Measurements from ENCODE around the gene PLCB3. TPM values are rescaled to one million over a fixed set of nuclear protein-coding genes. Genes with fewer than 3 reads are reported as not detected.

The PLCB3 gene
- total RNA-seq, 2 donors from 2014 or later = 7.5 to 15.5 TPM

DNA sequence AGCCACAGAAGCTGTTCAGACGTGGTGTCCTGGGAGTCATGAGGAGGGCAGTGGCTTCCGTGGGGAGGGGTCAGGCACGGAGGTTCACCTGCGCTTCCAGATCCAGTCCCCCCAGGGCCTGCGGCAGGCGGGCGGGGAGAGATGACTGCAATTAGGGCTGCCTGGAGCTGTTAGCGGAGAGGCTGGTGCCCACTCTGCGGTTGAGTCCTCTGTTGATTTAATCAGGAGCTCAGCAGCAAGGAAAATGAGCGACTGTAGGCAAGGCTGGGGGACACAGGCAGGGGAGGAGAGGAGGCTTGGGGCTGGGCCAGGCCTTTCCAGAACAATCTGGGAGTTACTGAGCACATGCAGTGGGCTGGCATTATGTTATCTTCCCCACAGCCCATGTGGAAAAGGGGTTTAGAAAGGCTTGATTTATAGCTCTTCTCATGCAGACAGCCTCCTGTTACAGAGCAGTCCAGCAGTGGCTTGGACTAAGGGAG is 13.1 kb downstream of the PLCB3 start:
- no peak overlapping the region for H3K4me3 ChIP-seq
- peaks cover 0 to 27% of the 10 kb centered on the region in 2 donors for H3K4me1 ChIP-seq
- peaks cover 41% of the 10 kb centered on the region for H3K36me3 ChIP-seq
- TF ChIP-seq CTCF (IDR thresholded peaks at IDR 0.05) = no peak
- no peak overlapping the region for H3K27ac ChIP-seq
- DNase-seq (ENCODE audit: low spot score) = no peak
- H3K9me3 ChIP-seq = no peaks in the 10 kb centered on the region
- H3K27me3 ChIP-seq = no peaks in the 10 kb centered on the region

DNA sequence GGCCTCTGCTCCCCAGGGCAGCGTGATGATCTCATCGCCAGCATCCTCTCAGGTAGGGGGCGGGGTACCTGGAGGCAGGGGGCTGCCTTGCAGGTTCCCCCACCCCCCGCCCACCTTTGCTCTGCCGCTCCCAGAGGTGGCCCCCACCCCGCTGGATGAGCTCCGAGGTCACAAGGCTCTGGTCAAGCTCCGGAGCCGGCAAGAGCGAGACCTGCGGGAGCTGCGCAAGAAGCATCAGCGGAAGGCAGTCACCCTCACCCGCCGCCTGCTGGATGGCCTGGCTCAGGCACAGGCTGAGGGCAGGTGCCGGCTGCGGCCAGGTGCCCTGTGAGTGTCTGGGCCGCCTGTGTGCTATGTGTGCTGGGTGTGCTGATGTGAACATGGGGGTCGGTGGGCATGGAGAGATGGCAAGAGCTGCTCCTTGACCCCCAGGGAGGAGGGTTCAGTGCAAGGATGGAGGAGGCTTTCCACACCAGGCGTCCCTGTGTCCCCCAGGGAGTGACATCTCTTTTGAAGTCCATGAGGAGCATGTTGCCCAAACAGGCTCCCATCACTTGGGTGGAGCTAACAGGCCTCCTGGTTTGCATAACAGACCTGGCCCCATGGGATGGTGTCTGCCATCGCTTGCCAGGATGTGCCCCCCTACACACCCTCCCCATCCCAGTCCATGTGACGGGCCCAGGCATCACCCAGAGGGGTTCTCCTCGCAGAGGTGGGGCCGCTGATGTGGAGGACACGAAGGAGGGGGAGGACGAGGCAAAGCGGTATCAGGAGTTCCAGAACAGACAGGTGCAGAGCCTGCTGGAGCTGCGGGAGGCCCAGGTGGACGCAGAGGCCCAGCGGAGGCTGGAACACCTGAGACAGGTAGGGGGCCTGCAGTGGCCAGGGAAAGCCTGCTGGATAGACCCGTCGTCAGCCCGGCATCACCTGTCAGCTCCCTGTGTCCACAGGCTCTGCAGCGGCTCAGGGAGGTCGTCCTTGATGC is 14.1 kb downstream of the PLCB3 start:
- Histone ChIP-seq H3K27me3 (no peaks in the 10 kb centered on the region), H3K36me3 (peaks cover 34% of the 10 kb centered on the region), H3K9me3 (no peaks in the 10 kb centered on the region), H3K4me3 (no peak overlapping the region), H3K27ac (no peak overlapping the region), H3K4me1 (peaks cover 0 to 27% of the 10 kb centered on the region in 2 donors)
- no peak for DNase-seq (ENCODE audit: low spot score)
- TF ChIP-seq CTCF (IDR thresholded peaks at IDR 0.05) = no peak

GRCh38 chr11:64266339-64266738 is 15.0 kb downstream of the PLCB3 start:
- peaks cover 31% of the 10 kb centered on the region for H3K36me3 ChIP-seq
- no peak overlapping the region for H3K27ac ChIP-seq
- no peak for DNase-seq (ENCODE audit: low spot score)
- H3K27me3 ChIP-seq = no peaks in the 10 kb centered on the region
- no peak for TF ChIP-seq CTCF (IDR thresholded peaks at IDR 0.05)
- H3K9me3 ChIP-seq = no peaks in the 10 kb centered on the region
- H3K4me3 ChIP-seq = no peak overlapping the region
- peaks cover 0 to 27% of the 10 kb centered on the region in 2 donors for H3K4me1 ChIP-seq

DNA sequence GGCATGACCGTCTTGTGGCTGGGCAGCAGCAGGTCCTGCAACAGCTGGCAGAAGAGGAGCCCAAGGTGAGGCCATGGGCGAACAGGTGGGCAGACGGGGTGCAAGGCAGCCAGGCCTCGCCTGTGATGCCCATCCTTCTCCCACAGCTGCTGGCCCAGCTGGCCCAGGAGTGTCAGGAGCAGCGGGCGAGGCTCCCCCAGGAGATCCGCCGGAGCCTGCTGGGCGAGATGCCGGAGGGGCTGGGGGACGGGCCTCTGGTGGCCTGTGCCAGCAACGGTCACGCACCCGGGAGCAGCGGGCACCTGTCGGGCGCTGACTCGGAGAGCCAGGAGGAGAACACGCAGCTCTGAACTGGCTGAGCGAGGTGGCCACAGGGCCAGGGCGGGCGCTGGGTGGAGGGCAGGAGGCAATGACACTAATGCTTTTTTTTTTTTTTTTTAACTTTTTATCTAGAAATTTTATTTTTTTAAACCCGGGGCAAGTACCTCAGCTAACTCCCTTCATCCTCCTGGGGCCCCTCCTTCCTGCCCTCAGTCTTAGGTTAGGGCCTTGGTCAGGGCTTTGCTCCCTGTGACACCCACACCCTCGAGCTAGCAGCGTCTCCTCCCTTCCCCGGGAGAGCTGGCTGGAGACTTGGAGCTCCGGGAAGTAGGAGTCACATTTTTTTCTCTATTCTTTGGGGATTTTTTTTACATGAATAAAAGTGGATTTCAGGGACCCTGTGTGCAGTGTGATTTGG is 16.0 kb downstream of the PLCB3 start:
- H3K9me3 ChIP-seq = no peaks in the 10 kb centered on the region
- no peaks in the 10 kb centered on the region for H3K27me3 ChIP-seq
- peaks cover 24% of the 10 kb centered on the region for H3K36me3 ChIP-seq
- TF ChIP-seq CTCF (IDR thresholded peaks at IDR 0.05) = no peak
- peaks cover 0 to 37% of the 10 kb centered on the region in 2 donors for H3K4me1 ChIP-seq
- H3K27ac ChIP-seq = peak overlapping the region; percentile 93 to 98
- no peak overlapping the region for H3K4me3 ChIP-seq
- DNase-seq (ENCODE audit: low spot score) = no peak

GRCh38 chr11:64268025-64268892 is 16.9 kb downstream of the PLCB3 start:
- Histone ChIP-seq H3K4me3 (peak overlapping the region; percentile 59 to 72), H3K4me1 (peaks cover 0 to 45% of the 10 kb centered on the region in 2 donors), H3K9me3 (no peaks in the 10 kb centered on the region), H3K36me3 (peaks cover 19% of the 10 kb centered on the region), H3K27ac (peak overlapping the region; percentile 93 to 98), H3K27me3 (no peaks in the 10 kb centered on the region)
- DNase-seq (ENCODE audit: low spot score) = peak; percentile 82
- no peak for TF ChIP-seq CTCF (IDR thresholded peaks at IDR 0.05)

Data from right atrium auricular region (tissue), 2 donors.